HG02938 (cell line): ENCODE data around the gene NAP1L4.
A peak's percentile ranks its signal among the peaks of the same experiment; 100 is the strongest.

ENCODE experiments used
- ATAC-seq: cut with Tn5 transposase; IDR thresholded peaks from one replicate; pipeline ENCODE4 v1.9.1; 2021; ENCODE audit warnings: mild to moderate bottlenecking, moderate library complexity; ENCODE audit not compliant: unreplicated experiment

NAP1L4 gene

GRCh38 chr11:2992234-2992996 lies at the start of gene NAP1L4:
Gene NAP1L4 (minus strand): TSS chr11:2992329. CDS start chr11:2979220, 13,109 bp downstream.
- peak; percentile 81 for ATAC-seq

GRCh38 chr11:3040881-3041280 lies 48.8 kb upstream of the NAP1L4 start:
- no peak for ATAC-seq

DNA sequence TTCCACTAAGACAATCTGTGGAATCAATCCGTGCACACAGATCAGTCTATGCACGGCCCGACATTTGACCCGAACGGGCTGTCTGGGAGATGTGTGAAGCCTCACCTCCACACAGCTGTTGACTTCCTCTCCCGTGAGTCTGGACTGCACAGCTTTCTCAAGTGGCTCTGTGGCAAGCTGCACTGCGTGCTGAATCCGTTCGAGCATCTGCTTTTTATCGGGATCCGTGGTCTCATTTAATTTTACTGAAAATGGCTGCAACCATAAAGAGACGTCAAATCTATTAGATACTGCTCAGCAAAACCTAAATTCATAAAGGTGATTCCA lies 45.8 kb upstream of the NAP1L4 start:
- no peak for ATAC-seq

DNA sequence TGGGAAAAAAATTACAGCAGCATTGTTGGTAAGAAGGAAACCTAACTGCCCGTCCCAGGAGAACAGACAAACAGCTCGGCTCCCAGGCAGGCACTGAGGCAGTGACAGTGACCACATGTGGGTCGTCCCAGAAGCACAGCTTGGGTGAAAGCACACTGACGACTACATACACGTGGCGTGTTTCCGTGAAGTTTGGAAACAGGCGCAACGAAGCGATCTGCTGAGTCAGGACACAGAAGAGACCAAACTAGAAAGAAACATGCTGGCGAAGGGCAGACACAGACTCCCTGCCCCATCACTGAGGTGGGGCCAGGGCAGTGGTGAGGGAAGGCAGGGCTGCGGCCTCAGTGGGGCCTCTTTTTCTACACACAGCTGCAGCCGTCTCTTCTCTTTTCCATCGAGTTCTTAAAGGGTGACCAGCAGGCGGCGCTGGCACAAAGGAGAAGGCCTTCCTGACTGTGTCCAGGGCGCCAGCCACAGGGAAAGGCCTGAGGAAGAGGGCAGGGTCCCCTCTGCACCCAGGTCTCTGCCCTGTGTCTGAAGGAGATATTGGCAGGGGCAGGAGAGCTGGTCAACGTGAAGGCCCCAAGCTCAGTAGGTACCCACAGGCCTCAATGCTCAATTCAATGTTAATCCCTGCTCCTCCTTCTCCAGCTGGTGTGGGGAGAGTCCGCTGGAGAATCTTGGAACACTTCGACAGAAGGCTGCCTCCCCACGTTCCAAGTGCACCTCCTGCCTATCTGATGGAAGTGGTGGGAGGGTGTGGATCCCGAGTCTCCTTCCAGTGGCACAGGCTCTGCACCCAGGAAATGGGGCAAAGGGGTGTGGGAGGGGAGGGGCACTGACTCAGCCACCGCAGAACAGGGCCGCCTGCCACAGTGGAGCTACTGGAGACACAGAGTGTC lies 45.2 kb upstream of the NAP1L4 start:
- no peak for ATAC-seq

DNA sequence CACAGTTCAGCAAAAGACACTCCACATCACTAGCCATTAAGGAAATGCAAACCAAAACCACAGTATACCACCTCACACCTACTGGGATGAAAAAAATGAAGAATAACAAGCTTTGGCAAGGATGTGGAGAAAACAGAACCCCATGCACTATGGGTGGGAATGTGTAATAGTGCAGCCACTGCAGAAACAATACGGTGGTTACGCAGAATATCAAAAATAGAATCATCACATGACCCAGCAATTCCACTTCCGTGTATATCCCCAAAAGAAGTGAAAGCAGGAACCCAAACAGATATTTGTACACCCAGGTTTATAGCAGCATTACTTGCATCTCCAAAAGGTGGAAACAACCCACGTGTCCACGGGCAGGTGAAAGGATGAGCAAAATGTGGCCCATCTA lies 44.3 kb upstream of the NAP1L4 start:
- no peak for ATAC-seq

GRCh38 chr11:3035333-3035732 lies 43.2 kb upstream of the NAP1L4 start:
- no peak for ATAC-seq

DNA sequence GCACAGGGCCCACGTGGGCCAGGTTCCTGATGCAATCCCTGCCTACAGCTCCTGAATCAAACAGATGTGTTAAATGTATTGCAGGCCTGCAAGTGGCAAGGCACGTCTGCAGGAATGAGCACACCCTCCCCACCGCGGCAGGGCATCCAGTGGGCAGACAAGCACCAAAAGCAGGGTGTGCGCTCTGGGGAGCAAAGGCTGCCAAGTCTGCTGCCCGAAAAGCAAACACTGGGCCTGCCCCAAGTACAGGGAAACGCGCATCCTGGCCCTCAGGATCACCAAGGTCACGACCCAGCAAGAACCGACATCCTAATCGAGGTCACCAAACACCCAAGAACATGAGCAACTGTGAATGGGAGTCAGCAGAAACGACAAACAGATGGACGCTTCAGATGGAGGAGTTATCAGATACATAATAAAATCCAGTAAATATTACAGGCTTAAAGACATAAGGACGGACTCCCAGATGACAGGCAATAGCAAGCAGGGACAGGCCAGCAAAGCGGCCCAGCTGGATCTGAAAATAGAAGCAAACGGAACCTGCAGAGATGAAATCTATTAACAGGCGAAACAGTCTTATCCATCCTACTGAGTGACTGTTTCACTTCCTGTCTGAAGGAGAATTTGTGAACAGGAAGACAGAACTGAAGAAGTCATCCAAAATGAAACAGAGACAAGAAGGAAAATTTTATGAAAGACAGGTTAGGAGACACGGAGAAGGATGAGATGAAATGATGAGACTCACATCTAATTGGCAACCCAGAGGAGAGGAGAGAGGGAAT lies 38.4 kb upstream of the NAP1L4 start:
- no peak for ATAC-seq

- no peak for ATAC-seq
Measured at GRCh38 chr11:3028813-3029212, 36.7 kb upstream of the NAP1L4 start.

DNA sequence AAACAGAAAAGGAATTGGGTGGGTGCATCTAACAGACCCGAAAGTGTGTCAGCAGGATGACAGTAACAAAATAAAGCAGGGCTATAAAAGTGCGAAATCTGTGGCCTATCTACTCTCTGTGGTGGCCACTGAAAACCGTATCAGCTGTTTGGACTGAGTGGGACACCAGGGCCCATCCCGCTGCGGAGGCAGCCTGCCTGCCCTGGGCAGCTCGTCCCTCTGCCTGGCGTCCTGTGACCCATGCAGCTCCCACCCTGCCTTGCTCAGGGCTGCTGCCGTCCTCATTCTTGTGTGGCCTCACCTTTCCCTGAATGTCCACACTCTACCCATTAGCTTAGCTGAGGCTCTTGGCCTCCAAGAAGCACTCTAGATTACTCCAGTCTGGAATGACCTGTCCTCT lies 34.7 kb upstream of the NAP1L4 start:
- ATAC-seq: no peak

DNA sequence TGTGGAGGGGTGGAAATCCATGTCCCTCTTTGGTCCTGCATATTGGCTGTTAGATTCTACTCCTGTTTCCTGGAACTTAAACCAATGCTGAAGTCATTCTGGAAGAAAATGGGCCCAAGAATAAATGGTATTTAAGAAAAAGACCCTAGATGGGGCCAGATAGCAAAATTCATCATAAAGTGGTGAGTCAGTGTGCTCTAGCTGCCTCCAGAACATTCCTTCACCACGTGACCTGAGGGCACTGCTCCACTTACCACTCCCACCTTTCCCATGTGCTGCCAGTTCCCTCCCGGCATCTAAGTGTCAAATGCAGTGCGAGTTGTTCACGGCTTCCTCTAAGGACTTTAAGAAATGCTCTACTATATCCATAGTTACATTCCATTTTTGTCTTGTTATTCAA lies 30.9 kb upstream of the NAP1L4 start:
- ATAC-seq: no peak

- ATAC-seq: peak; percentile 57
Measured at GRCh38 chr11:3022300-3022967, 30.3 kb upstream of the NAP1L4 start.

DNA sequence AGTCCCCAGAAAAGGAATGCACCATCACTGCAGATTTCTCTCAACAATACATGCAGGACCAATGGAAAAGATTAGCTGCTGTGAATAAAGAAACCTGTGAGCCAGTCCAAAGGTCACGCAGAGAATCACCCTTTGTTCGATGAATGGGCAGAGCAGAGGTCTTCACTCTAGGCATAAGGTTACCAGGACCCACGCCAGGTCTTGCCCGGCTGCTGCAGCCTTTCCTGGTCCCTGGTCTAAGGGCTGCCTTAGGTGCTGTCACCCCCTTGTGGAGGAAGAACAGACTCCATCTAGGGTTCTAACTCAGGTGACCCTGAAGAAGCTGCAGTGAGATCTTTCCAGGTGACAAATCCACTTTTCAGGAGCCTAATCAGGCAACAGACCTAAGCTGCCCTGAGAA lies 29.0 kb upstream of the NAP1L4 start:
- no peak for ATAC-seq

- ATAC-seq: no peak
Measured at GRCh38 chr11:3020011-3020410, 27.9 kb upstream of the NAP1L4 start.

GRCh38 chr11:3018596-3018995 lies 26.5 kb upstream of the NAP1L4 start:
- ATAC-seq: no peak

DNA sequence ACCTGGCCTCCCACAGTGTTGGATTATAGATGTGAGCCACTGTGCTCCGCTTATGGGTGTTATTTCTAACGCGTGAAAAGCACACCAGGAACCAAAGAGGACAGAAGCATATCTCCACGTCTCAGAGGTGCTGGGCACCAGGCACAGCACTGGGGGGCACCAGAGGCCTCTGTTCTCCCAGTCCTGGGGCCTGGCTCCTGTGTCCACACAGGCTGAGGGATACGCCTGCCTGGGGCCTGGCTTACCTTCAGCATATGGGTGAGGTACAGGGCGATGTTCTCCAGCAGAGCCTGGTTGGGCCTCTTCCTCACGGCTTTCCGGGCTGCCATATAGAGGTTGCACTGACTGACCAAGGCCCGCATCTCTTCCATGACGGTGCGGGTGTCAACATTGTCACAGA lies 24.7 kb upstream of the NAP1L4 start:
- ATAC-seq: no peak

- ATAC-seq: no peak
Measured at GRCh38 chr11:3015796-3016195, 23.7 kb upstream of the NAP1L4 start.

DNA sequence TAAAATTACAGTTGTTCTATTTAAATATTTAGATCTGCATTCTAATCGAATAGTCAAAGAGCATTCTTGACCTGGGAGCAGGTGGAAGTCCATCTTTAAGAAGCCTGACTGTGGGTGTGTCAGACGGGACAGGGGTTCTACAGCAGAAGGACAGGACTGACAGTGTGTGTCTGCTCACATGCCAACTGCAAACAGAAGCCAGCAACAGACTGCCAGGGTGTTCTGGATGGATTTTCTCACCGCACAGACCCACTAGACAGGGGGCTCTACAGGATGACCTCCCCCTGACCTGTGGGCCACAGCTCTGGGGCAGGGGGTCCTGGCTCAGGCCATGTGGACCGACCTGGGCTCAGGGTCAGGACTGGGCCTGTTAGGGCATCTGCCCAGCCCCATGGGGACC lies 22.8 kb upstream of the NAP1L4 start:
- ATAC-seq: no peak

GRCh38 chr11:3014057-3014938 lies 22.2 kb upstream of the NAP1L4 start:
- ATAC-seq: no peak

DNA sequence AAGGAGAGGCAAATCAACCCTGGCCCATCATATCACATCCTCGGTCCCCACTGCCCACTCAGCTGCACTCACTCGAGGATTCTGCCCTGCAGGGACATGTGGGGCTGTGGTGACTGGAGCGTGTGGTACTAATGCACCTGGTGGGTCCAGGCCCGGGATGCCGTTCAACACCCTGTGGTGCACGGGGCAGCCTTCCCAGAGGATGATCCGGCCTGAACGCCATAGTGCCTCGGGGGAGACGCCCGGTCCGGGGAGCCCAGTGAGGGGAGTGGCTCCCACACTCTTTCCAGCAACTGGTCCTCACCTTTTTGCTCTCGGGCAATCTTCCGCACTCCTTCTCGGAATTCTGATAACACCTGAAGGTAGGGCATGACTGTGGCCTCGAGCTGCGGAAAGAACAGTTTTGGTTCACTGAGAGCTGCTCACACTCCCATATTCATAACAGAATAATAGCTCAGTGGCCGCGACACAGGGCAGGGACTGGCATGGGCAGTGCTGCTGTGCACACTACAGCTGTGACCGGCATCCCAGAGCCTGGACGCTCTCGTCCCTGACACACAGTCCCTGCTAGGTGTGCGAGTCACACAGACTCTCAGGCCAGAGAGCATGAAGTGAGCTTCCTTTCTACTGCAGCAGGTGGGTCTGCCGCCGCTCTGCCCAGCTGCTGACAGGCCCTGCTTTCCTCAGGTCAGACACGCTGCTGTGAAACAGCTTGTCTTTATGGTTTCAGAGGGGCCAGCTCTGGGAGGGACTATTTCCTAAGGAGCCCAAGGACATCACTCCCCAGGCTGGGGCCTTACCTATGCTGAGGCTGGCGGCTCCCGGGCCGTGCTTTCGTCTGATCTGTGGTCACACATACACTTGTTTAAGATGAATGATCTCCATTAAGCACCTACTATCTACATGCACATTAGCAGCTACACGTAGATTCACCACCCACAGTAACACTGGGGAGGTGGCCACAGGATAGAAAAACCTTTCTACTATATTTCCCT lies 20.1 kb upstream of the NAP1L4 start:
- no peak for ATAC-seq
